HG02610 (cell line): Measurements from ENCODE around the gene CHMP4A.

Source experiments
- ATAC-seq: cut with Tn5 transposase; IDR thresholded peaks from one replicate; pipeline ENCODE4 v1.9.1; 2021; ENCODE audit warnings: mild to moderate bottlenecking, moderate library complexity; ENCODE audit not compliant: unreplicated experiment

Gene CHMP4A

DNA sequence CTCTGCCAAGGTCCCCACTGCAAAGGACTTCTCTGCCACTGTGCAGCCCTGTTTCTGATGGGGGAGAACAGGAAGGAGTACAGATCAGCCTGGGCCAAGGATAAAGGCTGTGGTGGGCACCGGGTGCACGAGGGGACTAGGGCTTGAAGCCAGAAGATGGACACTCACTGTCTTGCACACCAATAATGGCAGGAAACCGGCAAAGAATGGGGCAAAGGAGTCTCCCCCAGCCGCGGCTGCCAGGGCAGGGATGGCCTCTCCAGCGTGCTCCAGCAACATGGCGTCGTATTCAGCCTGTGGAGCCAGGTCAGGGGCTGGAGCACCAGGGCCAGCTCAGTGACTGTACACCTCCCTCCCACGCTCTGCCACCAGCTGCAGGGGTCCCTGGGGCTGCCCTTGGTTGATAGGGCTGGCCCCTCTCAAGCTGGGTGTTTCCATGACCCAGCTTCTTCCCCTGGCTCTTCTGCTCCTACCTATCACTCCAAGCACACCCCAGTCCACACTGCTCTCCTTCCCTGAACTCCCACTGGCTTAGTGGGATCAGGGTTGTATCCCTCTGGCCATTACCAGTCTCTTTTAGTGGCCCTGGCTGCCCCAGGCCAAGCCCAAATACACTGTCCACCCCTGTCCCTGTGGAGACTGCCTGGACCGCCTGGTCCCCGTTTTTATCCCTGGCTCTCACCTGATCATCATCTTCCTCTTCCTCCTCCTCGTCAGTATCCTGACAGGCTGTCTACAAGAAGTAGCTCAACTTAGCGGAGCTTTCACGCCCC, 31.0 kb downstream of the CHMP4A start:
- ATAC-seq = no peak

- ATAC-seq = no peak
Measured at GRCh38 chr14:24181371-24182077, 31.8 kb downstream of the CHMP4A start.

GRCh38 chr14:24179961-24180796, 33.1 kb downstream of the CHMP4A start:
- no peak for ATAC-seq

- ATAC-seq = no peak
Measured at GRCh38 chr14:24179294-24179960, 33.9 kb downstream of the CHMP4A start.

DNA sequence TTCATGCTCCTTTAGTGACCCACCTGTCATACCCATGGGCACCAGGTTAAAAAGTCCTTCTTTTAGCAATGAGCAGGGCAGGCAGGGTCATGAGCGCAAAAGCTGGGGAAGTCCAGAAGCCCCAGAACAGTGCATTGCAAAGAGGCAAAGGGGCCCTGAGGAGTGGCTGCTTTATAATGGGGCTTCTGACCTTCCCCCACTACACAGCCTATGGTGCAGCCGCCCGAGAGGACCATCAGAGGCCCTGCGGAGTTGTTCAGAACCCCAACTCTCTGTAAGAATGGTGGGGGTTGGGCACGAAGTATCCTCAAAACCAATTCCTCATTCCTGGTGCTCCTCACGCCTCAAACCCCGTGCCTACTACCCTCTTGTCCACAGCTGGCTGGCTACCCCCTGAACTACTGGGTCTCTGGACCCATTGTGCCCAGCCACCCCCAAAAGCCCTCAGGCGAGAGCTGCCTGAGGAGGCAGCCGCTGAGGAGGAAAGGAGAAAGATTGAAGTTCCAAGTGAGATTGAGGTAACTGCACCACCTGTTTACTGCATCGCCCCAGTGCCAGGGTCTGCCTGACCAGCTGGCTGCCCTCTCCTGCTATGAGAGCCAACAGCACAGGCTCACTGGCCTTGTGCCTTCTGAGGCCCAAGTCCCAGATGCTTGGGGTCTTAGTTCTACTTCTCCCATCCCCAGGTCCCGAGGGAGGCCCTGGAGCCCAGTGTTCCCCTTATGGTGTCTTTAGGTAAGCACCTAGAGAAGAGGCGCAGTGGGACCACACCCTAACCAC, 34.7 kb downstream of the CHMP4A start:
- ATAC-seq = no peak

DNA sequence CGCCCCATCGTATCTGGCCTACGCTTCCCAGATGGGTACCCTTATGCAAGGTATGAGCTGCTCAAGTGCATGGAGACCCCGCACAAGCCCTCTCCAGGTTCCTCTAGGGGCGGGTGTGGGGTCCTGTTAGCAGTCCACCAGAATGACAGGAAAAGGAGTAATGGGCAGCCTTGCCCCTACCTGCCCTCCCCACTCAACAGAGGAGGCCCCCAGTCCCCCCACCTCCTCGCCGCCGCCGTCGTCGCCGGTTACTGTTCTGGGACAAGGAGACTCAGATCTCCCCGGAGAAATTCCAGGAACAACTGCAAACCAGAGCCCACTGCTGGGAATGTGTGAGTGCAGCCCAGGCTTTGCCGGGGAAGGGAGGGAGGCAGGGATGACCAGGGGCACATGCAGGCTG, 35.4 kb downstream of the CHMP4A start:
- no peak for ATAC-seq

- no peak for ATAC-seq
Measured at GRCh38 chr14:24177041-24177825, 36.1 kb downstream of the CHMP4A start.

GRCh38 chr14:24176599-24176998, 36.7 kb downstream of the CHMP4A start:
- no peak for ATAC-seq

DNA sequence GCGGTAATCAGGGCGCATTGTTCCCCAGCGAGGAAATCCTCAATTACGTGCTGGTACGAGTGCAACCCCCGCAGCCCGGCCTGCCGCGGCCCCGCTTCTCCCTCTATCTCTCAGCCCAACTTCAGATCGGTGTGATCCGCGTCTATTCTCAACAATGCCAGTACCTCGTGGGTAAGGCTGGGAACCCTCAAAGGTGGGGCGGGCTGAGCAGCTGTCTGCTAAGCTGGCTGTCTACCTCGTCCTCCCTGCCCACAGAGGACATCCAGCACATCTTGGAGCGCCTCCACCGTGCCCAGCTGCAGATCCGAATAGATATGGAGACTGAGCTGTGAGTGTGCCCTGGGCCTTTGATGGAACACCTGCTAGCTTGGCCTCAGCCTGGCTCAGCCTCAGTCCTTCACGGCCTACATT, 40.4 kb downstream of the CHMP4A start:
- no peak for ATAC-seq

DNA sequence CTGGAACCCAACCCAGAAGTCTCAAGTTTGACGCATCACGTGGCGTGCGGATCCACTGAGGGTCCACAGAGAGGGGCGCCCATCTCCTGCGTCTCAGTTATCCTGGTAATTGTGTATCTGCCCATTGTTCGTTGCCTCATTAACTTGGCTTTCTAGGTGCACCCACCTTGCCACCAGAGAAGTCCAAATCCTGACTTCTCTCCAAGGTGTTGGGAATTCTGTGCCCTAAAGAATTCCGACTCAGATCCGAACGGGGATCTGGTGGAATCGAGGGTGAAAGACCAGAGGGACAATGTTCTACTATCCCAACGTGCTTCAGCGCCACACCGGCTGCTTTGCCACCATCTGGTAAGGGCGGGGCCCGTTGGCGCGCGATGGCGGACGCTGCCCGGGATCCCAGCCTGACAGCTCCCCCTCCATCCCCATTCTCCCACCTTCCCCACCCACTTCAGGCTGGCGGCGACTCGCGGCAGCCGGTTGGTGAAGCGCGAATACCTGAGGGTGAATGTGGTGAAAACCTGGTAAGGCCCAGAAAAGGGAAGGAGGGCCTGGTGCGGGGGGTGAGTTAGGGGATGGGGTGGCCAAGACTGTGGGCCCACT, 40.9 kb downstream of the CHMP4A start:
- ATAC-seq = no peak

DNA sequence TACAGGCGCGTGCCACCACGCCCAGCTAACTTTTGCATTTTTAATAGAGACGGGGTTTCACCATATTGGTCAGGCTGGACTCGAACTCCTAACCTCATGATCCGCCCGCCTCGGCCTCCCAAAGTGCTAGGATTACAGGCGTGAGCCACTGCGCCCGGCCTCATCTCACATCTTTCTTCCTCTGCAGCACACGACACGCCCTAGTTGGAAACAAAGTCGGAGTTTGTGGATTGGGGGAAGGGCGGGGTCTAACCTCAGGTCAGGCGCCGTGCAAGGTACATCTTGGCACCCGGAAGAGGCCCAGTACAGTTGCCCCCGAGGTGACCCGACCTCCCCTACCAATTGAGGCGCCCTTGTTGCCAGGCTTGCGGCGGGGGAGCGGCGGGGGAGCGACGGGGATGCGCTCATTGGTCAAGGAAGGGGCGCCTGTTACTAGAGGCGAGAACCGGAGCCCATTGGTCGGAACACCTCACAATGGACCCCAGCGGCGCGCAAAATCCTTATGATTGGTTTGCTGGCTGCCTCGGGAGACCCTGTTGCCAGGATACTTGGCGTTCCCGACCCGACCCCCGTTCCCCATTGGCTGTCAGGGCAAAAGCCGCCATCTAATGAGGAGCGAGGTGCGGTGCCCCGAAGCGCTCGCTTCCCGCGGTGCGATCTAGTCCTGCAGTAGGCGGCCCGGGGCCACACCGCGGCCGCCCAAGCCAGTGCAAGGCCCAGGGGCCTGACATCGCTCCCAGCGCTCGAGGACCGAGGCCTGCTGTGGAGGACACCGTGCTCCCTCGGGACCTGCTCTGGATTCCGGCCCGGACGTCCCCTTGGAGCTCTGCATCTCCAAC, 41.6 kb downstream of the CHMP4A start, which contains the start of gene REC8:
TSS of gene REC8 (plus strand) at position 659 of the 839 bp plus-strand sequence. CDS start 473 bp downstream, outside the sequence.
- ATAC-seq = peak; percentile 60

DNA sequence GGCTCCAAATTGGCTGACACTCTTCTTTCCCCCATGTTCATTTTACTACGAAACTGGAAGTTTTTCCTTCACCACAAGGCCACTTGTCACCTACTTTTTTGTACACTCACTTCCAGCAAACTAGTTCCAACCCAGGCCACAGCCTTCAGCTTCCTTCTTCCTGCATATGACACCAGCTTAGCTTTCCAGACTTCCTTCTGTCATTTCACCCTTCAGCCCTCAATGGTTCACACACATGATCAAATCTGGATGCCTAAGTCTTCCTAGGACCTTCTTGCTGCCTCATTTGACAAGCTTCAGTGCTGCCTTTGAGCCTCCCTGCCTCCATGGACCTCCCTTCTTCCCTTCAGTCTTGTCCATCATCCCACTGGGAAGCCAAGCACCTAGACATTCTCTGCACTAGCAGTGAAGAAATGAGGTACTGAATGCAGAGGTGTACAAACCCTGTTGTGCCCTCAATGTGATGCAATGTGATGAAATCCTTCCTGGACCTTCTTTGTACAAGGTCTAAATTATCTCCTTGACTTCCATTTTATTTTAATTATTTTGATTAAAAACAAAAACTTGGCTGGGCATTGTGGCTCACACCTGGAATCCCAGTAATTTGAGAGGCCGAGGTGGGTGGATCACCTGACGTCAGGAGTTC, 45.7 kb downstream of the CHMP4A start:
- ATAC-seq = no peak

DNA sequence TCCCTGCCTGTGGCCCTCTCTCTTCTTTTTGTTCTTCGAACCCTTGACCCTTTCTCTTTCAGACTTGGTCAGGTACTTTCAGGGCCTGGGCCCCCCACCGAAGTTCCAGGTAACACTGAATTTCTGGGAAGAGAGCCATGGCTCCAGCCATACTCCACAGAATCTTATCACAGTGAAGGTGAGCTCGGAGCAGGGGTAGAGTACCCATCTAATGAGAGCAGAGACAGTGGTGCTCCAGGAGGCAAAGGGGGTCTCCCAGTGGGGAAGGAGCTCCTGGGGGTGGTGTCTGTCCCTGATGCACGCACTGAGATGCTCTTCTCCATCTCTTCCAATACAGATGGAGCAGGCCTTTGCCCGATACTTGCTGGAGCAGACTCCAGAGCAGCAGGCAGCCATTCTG, 47.5 kb downstream of the CHMP4A start:
- ATAC-seq = no peak

- no peak for ATAC-seq
Measured at GRCh38 chr14:24164518-24164991, 48.7 kb downstream of the CHMP4A start.

- no peak for ATAC-seq
Measured at GRCh38 chr14:24162093-24162492, 51.2 kb downstream of the CHMP4A start.

GRCh38 chr14:24160850-24161804, 52.2 kb downstream of the CHMP4A start, which contains the start of gene IRF9:
TSS of gene IRF9 (plus strand) at chr14:24161265. CDS start at chr14:24162145, 880 bp downstream.
- peak; percentile 77 for ATAC-seq
